DOHH2 (cell line): ENCODE measurements around the gene KRT76.

Experiments used
- CTCF ChIP-seq: fragments of 200-600 bp; sonication (generic); IDR thresholded peaks from one replicate; pipeline ENCODE4 v1.5.1; 2014; ENCODE audit warnings: antibody characterized with exemption, mild to moderate bottlenecking, low read depth, low read length; ENCODE audit not compliant: poor library complexity, severe bottlenecking
- EZH2phosphoT487 ChIP-seq: fragments of 200-600 bp; sonication (generic); IDR thresholded peaks from 2 replicates; pipeline ENCODE4 v1.6.1; 2017; ENCODE audit warnings: borderline replicate concordance, mild to moderate bottlenecking, antibody characterized with exemption, low read length, moderate library complexity, mixed read lengths

- TF ChIP-seq CTCF (no peak), EZH2phosphoT487 (no peak)
Observed at GRCh38 chr12:52800259-52800917, 23.2 kb upstream of the KRT76 start.
